Ureter (tissue), 1 donor: ENCODE results near the gene ROBO4. TPM values are rescaled to one million over a fixed set of nuclear protein-coding genes. Genes with fewer than 3 reads are reported as not detected.

Source experiments
- DNase-seq: peaks from one replicate; pipeline ENCODE4 v3.0.0-alpha.2; 2020; ENCODE audit warnings: low spot score
- total RNA-seq: library from RNA; stranded (reverse); gene quantifications from one replicate; pipeline ENCODE4 v1.2.4, GENCODE V29; 2023
- donor health status: DM: yes; HTN: yes; CAD: no.

The ROBO4 gene
- total RNA-seq, 1 donor from 2014 or later, result 16.8 TPM

GRCh38 chr11:124840666-124841065 is 57.0 kb downstream of the ROBO4 start:
- DNase-seq, result no peak

- no peak for DNase-seq
Observed at GRCh38 chr11:124839972-124840621, 57.6 kb downstream of the ROBO4 start.

DNA sequence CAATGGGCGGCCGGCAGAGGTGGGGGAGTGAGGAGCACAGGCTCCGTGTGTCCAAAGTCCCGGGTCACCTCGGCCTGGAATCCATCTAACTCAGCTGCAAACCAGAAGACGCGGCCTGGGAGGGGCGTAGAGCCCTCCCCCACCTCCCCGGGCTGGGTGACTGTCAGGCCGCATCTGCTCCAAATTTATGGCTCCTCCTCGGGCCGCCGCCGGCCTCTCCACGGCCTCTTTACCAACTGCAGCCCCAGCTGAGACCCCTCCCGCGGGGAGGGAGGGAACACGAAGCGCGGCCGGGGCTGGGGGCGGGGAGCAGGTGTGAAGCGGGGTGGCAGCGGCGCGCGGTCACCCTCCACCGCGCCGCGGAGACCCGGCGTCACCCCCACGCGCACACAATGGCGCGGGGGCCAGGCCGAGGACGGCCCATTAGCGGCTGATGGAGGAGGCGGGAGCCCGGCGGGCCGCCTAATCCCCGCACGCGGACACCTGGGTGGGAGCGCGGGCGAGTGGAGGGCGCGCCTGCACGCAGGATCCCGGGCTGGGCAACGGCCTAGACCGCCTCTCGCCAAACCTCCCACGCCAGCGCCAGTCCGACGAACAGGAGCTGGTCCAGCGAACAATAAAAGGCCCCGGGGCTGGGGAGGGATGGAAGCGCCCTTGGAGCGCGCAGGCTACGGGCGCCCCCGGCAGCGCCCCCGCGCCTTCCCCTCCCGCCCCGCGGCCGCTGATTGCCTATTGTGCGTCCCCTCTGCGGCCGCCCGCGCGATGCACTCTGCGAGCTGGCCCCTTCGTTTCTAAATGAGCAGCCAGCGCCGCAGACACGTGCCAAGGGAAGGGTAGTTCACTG is 58.3 kb downstream of the ROBO4 start:
- no peak for DNase-seq

GRCh38 chr11:124838805-124839127 is 58.9 kb downstream of the ROBO4 start:
- no peak for DNase-seq

DNA sequence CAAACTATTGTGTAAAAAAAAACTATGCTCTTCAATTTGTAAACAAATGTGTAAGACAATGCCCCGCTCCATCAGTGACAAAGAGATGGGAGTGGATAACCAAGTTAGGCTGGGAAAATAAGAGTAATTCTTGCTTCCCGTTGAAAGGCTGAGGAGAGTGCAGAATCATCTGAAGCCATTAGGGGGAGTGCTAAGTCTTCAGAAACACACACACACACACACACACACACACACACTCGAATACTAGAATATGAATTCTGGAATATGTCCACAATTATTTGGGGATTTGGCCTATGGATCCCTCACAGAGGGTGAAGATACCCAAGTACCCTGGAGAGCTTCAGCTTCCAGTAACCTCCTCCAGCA is 60.2 kb downstream of the ROBO4 start:
- DNase-seq, result no peak

GRCh38 chr11:124835918-124836317 is 61.7 kb downstream of the ROBO4 start:
- no peak for DNase-seq

DNA sequence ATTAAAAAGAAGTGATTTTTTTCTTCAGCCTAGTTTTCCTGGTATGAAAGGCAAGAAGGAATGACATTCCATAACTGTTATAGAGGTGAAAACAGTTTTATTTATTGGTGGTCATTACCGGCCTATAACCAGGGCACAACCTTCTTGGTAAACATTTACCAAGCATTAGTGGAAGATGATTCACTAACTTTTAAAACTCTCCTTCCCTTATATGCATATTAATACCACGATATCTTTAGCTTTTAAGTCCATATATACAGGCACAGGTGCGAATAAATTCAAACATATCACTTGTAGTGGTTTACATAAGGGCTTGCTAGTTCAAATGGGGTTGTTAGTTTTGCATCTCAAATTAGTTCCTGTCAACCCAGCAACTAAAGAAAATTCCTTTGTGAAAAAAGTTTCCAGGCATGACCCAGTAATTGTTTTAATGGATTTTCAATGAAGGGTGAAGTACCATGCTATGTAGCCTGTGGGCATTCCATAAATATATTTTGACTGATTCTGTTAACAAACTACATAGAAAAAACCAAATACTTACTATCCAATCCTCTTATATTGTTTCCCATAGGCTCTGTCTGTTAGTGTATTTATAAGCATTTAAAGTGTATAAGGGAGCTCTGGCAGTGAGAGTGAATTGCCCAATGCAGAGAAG is 63.0 kb downstream of the ROBO4 start:
- no peak for DNase-seq

Other genes with a start within 250 kb of the ROBO4 start
- gene SIAE, start 224.1 kb downstream of the ROBO4 start, total RNA-seq, result 38.8 TPM
- gene SPA17, start 224.0 kb downstream of the ROBO4 start, total RNA-seq, result 6.3 TPM
- 6.1 TPM for gene NRGN, start 157.9 kb downstream of the ROBO4 start, total RNA-seq
- gene VSIG2, start 145.6 kb downstream of the ROBO4 start, total RNA-seq, result 215 TPM
- gene ESAM, start 135.6 kb downstream of the ROBO4 start, total RNA-seq, result 34.4 TPM
- gene MSANTD2, start 97.5 kb downstream of the ROBO4 start, total RNA-seq, result 17.9 TPM
- gene ROBO3, start 32.4 kb downstream of the ROBO4 start, total RNA-seq, result 27.4 TPM
- gene HEPN1, start 21.4 kb upstream of the ROBO4 start, total RNA-seq, result not detected
- 0.68 TPM for gene HEPACAM, start 38.2 kb upstream of the ROBO4 start, total RNA-seq
- gene CCDC15, start 56.3 kb upstream of the ROBO4 start, total RNA-seq, result 2.2 TPM
- gene SLC37A2, start 165.4 kb upstream of the ROBO4 start, total RNA-seq, result 46.5 TPM
- gene TMEM218, start 213.8 kb upstream of the ROBO4 start, total RNA-seq, result 33.8 TPM